K562 (cell line): ENCODE data around the gene ORMDL2. TPM values are rescaled to one million over a fixed set of nuclear protein-coding genes. Genes with fewer than 3 reads are reported as not detected.

Source experiments
- ATAC-seq: fragments of 200-7000 bp; cut with Tn5 transposase; 3 replicates; pipeline ENCODE4 v1.9.1; 2020; ENCODE audit warnings: moderate library complexity
- BruUV-seq: library from RNA; stranded (reverse); fragments of 400-500 nt; replicated peaks from 2 replicates; lab custom pipeline; 2021; lab: Mats Ljungman, UMichigan
- CTCF ChIA-PET: fragments of 300-600 bp; formaldehyde crosslinking; extraction: SDS; loops from one replicate; lab custom pipeline; 2021; ENCODE audit warnings: low intra/inter-chr PET ratio; lab: Yijun Ruan, JAX
- POLR2A ChIA-PET: fragments of 300-600, 350-650 bp; sonication (Branson Sonifier 250); formaldehyde crosslinking; extraction: SDS; loops from one replicate; lab custom pipeline; 2021; ENCODE audit warnings: antibody characterized with exemption, inconsistent platforms; lab: Yijun Ruan, JAX
- DNase-seq, 4 experiments: peaks; one replicate each; pipeline versions ENCODE4 v3.0.0 to v3.0.0-alpha.2; 2011 to 2018; ENCODE audit warnings: low spot score in 3 of 4, mixed read lengths in 3 of 4; ENCODE audit errors: extremely low read depth in 1 of 4
- FAIRE-seq: peaks from 2 replicates; lab custom pipeline; 2011; peaks lifted over from hg19 to GRCh38; lab: Jason Lieb, UNC
- H2AFZ ChIP-seq: 2 replicates; pipeline ENCODE4 v1.6.0; 2011; ENCODE audit warnings: low read depth, low read length, control low read depth, inconsistent platforms
- H3K27ac ChIP-seq: fragments of 200-600 bp; 3 replicates; pipeline ENCODE4 v1.8.0; 2011; ENCODE audit warnings: low read depth, mild to moderate bottlenecking, control low read depth, inconsistent platforms, low read length, moderate library complexity, mixed read lengths; ENCODE audit errors: extremely low read depth
- H3K27me3 ChIP-seq, 2 experiments: fragments of 300-600 bp in 1 of 2; 2 replicates in 1 of 2; 3 replicates in 1 of 2; pipeline versions ENCODE4 v1.6.0 to v1.8.0; 2011; ENCODE audit warnings: inconsistent platforms in 2 of 2, low read length in 2 of 2, mild to moderate bottlenecking in 1 of 2, mixed read lengths in 1 of 2, moderate library complexity in 1 of 2; ENCODE audit not compliant: control insufficient read depth in 2 of 2, insufficient read depth in 2 of 2
- H3K36me3 ChIP-seq: fragments of 300-600 bp; 3 replicates; pipeline ENCODE4 v1.8.0; 2011; ENCODE audit warnings: mild to moderate bottlenecking, low read length, inconsistent platforms; ENCODE audit not compliant: control insufficient read depth, insufficient read depth
- H3K4me1 ChIP-seq, 2 experiments: fragments of 200-600 bp in 1 of 2; replicated peaks in 1 of 2; 2 replicates in 1 of 2; 3 replicates in 1 of 2; pipeline versions ENCODE4 v1.5.1 to v1.8.0; 2011; ENCODE audit warnings: inconsistent platforms in 2 of 2, low read length in 2 of 2, mild to moderate bottlenecking in 1 of 2, mixed read lengths in 1 of 2, moderate library complexity in 1 of 2; ENCODE audit not compliant: control insufficient read depth in 2 of 2, insufficient read depth in 2 of 2
- H3K4me2 ChIP-seq: 2 replicates; pipeline ENCODE4 v1.6.1; 2011; ENCODE audit warnings: low read length, control low read depth, inconsistent platforms, mixed read lengths; ENCODE audit not compliant: insufficient read depth
- H3K4me3 ChIP-seq: fragments of 200-600 bp; sonication (generic), shearing (Covaris generic); 2 replicates; pipeline ENCODE4 v1.5.1; 2016; ENCODE audit warnings: control low read depth, inconsistent platforms
- H3K79me2 ChIP-seq: fragments of 200-600 bp; 3 replicates; pipeline ENCODE4 v1.8.0; 2011; ENCODE audit warnings: low read length, inconsistent platforms; ENCODE audit not compliant: control insufficient read depth, insufficient read depth
- H3K9ac ChIP-seq, 2 experiments: 2 replicates each; pipeline versions ENCODE4 v1.6.0 to v1.6.1; 2011; ENCODE audit warnings: low read depth in 2 of 2, low read length in 2 of 2, control low read depth in 1 of 2, inconsistent platforms in 1 of 2, mild to moderate bottlenecking in 1 of 2, mixed read lengths in 1 of 2; ENCODE audit not compliant: insufficient read depth in 1 of 2
- H3K9me1 ChIP-seq: one replicate; pipeline ENCODE4 v1.6.0; 2011; ENCODE audit warnings: inconsistent platforms, mild to moderate bottlenecking, low read length, moderate library complexity; ENCODE audit not compliant: control insufficient read depth, insufficient read depth
- H3K9me3 ChIP-seq: replicated peaks from 2 replicates; pipeline ENCODE4 v1.5.1; 2011; ENCODE audit warnings: low read depth, low read length, inconsistent platforms; ENCODE audit not compliant: control insufficient read depth, insufficient read depth
- H4K20me1 ChIP-seq: replicated peaks from 2 replicates; pipeline ENCODE4 v1.6.1; 2011; ENCODE audit warnings: low read length, inconsistent platforms, mixed read lengths; ENCODE audit not compliant: control insufficient read depth, insufficient read depth
- CBFB ChIP-seq: sonication (generic); formaldehyde crosslinking; IDR thresholded peaks from 2 replicates; pipeline ENCODE4 v1.4.0; 2020; ENCODE audit warnings: mild to moderate bottlenecking, missing genetic modification reagents
- CREB3 ChIP-seq: fragments of 450-650 bp; conservative IDR thresholded peaks from 2 replicates; pipeline ENCODE4 v1.6.1; 2016; ENCODE audit warnings: missing genetic modification characterization, low read depth, mild to moderate bottlenecking, missing compliant biosample characterization, moderate library complexity
- RBM14 ChIP-seq: fragments of 200-400 bp; formaldehyde crosslinking; IDR thresholded peaks from 2 replicates; pipeline ENCODE4 v1.6.1; 2018; ENCODE audit warnings: low read depth, mild to moderate bottlenecking, low read length, moderate library complexity, borderline replicate concordance; ENCODE audit not compliant: insufficient read depth
- RERE ChIP-seq: sonication (generic); formaldehyde crosslinking; IDR thresholded peaks from 2 replicates; pipeline ENCODE4 v1.8.0; 2023; ENCODE audit warnings: missing genetic modification reagents, mild to moderate bottlenecking, borderline replicate concordance
- USF1 ChIP-seq: sonication (generic); formaldehyde crosslinking; IDR thresholded peaks from 2 replicates; pipeline ENCODE4 v1.9.0; 2022; ENCODE audit warnings: mild to moderate bottlenecking, missing genetic modification reagents
- ZNF124 ChIP-seq: sonication (generic); formaldehyde crosslinking; IDR thresholded peaks from 2 replicates; pipeline ENCODE4 v1.8.1; 2022; ENCODE audit warnings: missing genetic modification reagents
- ZNF511 ChIP-seq: sonication (generic); formaldehyde crosslinking; IDR thresholded peaks from 2 replicates; pipeline ENCODE4 v1.8.0; 2022; ENCODE audit warnings: mild to moderate bottlenecking, missing genetic modification reagents
- ZNF764 ChIP-seq: fragments of 250-450 bp; sonication (Bioruptor Pico); IDR thresholded peaks from 2 replicates; pipeline ENCODE4 v1.4.0; 2020; ENCODE audit warnings: low read depth, mild to moderate bottlenecking, moderate library complexity
- ZNF778 ChIP-seq: fragments of 450-650 bp; formaldehyde crosslinking; IDR thresholded peaks from 2 replicates; pipeline ENCODE4 v1.4.0; 2020; ENCODE audit warnings: mild to moderate bottlenecking, moderate library complexity
- in situ Hi-C: fragments of 300-500 bp; cut with MboI; formaldehyde crosslinking; loops from 4 replicates; pipeline ENCODE4 v1.15.0; 2018; ENCODE audit warnings: inconsistent platforms, mixed read lengths
- intact Hi-C: fragments of 100-400 bp; cut with micrococcal nuclease; formaldehyde crosslinking; loops from 2 replicates; pipeline ENCODE4 v1.14.2; 2022
- polyA plus RNA-seq, 8 experiments: library from polyadenylated mRNA; depleted of rRNA in 4 of 8; stranded (reverse) in 5 of 8; unstranded in 3 of 8; fragments of >200 nt; fragmentation: Nextera tagmentation in 2 of 8; fragmentation: Illumina TruSeq in 1 of 8; extraction: Ambion mirVana in 2 of 8; extraction: Trizol in 1 of 8; gene quantifications; 2 replicates each; pipeline versions ENCODE4 v1.2.1 to v1.2.3, GENCODE V29; 2011 to 2014; ENCODE audit warnings: inconsistent platforms in 1 of 8, missing spikeins in 1 of 8
- total RNA-seq, 7 experiments: library from RNA; depleted of rRNA in 6 of 7; stranded (reverse); fragments of >200 nt in 6 of 7; fragmentation: Illumina TruSeq in 2 of 7; extraction: Trizol in 2 of 7; gene quantifications; 2 replicates each; pipeline versions ENCODE4 v1.2.1 to v1.2.3, GENCODE V29; 2011 to 2021; ENCODE audit warnings: low replicate concordance in 1 of 7

Gene ORMDL2
- total and polyA plus RNA-seq, 9 of the 15 experiments (the other 6 are each of a cell fraction or from before 2014, with no cell fraction given) = 9.9 to 113 (median 34.4) TPM

- H3K79me2 ChIP-seq = no peaks in the 10 kb centered on the region
- H3K27ac ChIP-seq = no peak overlapping the region
- no peaks in the 10 kb centered on the region for H4K20me1 ChIP-seq
- H3K9me1 ChIP-seq = no peaks in the 10 kb centered on the region
- H3K4me2 ChIP-seq = no peak overlapping the region
- ChIA-PET POLR2A (no interaction called here), CTCF (no interaction called here)
- no TSS peak for BruUV-seq
- H3K4me3 ChIP-seq = no peak overlapping the region
- FAIRE-seq = no peak
- intact Hi-C loops = no loop called here
- no peaks in the 10 kb centered on the region; a peak in 1 of 5 replicates for H3K4me1 ChIP-seq
- DNase-seq = no peak
- H2AFZ ChIP-seq = no peak overlapping the region
- in situ Hi-C loops = no loop called here
- no peak for ATAC-seq
- no peaks in the 10 kb centered on the region; the same call in 1 of the 2 replicates for H3K9me3 ChIP-seq
- H3K9ac ChIP-seq = no peak overlapping the region
- no peaks in the 10 kb centered on the region for H3K36me3 ChIP-seq
- no peaks in the 10 kb centered on the region for H3K27me3 ChIP-seq
- TF ChIP-seq RBM14 (no peak), ZNF124 (CRISPR knock-in tag) (no peak), CREB3 (no peak), CBFB (CRISPR knock-in tag) (no peak), ZNF778 (CRISPR knock-in tag) (no peak), USF1 (CRISPR knock-in tag) (no peak), ZNF764 (no peak), RERE (CRISPR knock-in tag) (no peak), ZNF511 (CRISPR knock-in tag) (no peak)
These were observed 44.4 kb downstream of the ORMDL2 start for GRCh38 chr12:55862286-55862685.
